ENCODE results near the gene LYSMD1.

- no peak for TF ChIP-seq CTCF (conservative IDR thresholded peaks at IDR 0.05; ENCODE audit: low read depth, low read length)
- TF ChIP-seq MAZ (IDR thresholded peaks at IDR 0.05; ENCODE audit: borderline replicate concordance, low read depth, low read length), result no peak
- no peak for TF ChIP-seq CEBPB (IDR thresholded peaks at IDR 0.05; ENCODE audit: low read depth, low read length)
- TF ChIP-seq SMC3 (IDR thresholded peaks at IDR 0.05; ENCODE audit: low read depth, low read length), result no peak
- TF ChIP-seq RFX5 (IDR thresholded peaks at IDR 0.05; ENCODE audit: low read depth, low read length), result no peak
- no peak for TF ChIP-seq POLR2A (IDR thresholded peaks at IDR 0.05; ENCODE audit: low read depth, low read length)
- TF ChIP-seq NFE2L2 (IDR thresholded peaks at IDR 0.05; ENCODE audit: low read depth, low read length), result no peak
- no peak for TF ChIP-seq RAD21 (IDR thresholded peaks at IDR 0.05; ENCODE audit: low read length)
- no peak for TF ChIP-seq FOS (IDR thresholded peaks at IDR 0.05; ENCODE audit: low read depth, low read length)
- no peak for TF ChIP-seq USF2 (IDR thresholded peaks at IDR 0.05; ENCODE audit: low read depth, low read length)
- no peak for TF ChIP-seq ELK1 (IDR thresholded peaks at IDR 0.05; ENCODE audit: borderline replicate concordance, low read depth, low read length)
These were observed 28.2 kb upstream of the LYSMD1 start for GRCh38 chr1:151193856-151194255.

All from IMR-90 (cell line).